HEK293 (cell line): Measurements from ENCODE around the gene FAM227B.

Source experiments
- CTCF ChIA-PET: fragments of 350-600 bp; formaldehyde crosslinking; extraction: SDS; loops from one replicate; lab custom pipeline; 2021; ENCODE audit warnings: antibody characterized with exemption; lab: Yijun Ruan, JAX
- POLR2A ChIA-PET: fragments of 300-600 bp; formaldehyde crosslinking; extraction: SDS; loops from one replicate; lab custom pipeline; 2020; ENCODE audit warnings: antibody characterized with exemption, inconsistent platforms; lab: Yijun Ruan, JAX
- H3K27ac ChIP-seq: fragments of 200-500 bp; sonication (Bioruptor generic); 2 replicates; pipeline ENCODE4 v1.5.1; 2014; ENCODE audit warnings: low read depth, low read length, control low read depth, inconsistent platforms; ENCODE audit errors: extremely low read depth
- H3K36me3 ChIP-seq, 2 experiments: fragments of 200-500 bp in 1 of 2; sonication (Bioruptor generic) in 1 of 2; 1 replicate in 1 of 2; 2 replicates in 1 of 2; pipeline ENCODE4 v1.5.1; 2014 to 2017; ENCODE audit warnings: inconsistent platforms in 2 of 2, low read length in 2 of 2; ENCODE audit not compliant: control insufficient read depth in 2 of 2, insufficient read depth in 1 of 2
- H3K4me1 ChIP-seq: fragments of 200-500 bp; sonication (Bioruptor generic); 2 replicates; pipeline ENCODE4 v1.5.1; 2014; ENCODE audit warnings: mild to moderate bottlenecking, low read length, inconsistent platforms; ENCODE audit not compliant: control insufficient read depth, insufficient read depth
- H3K4me3 ChIP-seq: 2 replicates; pipeline ENCODE4 v1.5.1; 2011; ENCODE audit warnings: low read depth, mild to moderate bottlenecking, control low read depth, low read length, moderate library complexity
- H3K9me3 ChIP-seq: fragments of 200-500 bp; sonication (Bioruptor generic); 2 replicates; pipeline ENCODE4 v1.5.1; 2014; ENCODE audit warnings: low read depth, low read length, inconsistent platforms; ENCODE audit not compliant: control insufficient read depth, insufficient read depth
- HOXA7 ChIP-seq: sonication (generic); formaldehyde crosslinking; IDR thresholded peaks from 2 replicates; pipeline ENCODE4 v1.8.1; 2022; ENCODE audit warnings: missing genetic modification reagents, borderline replicate concordance
- PATZ1 ChIP-seq: fragments of 450-650 bp; formaldehyde crosslinking; IDR thresholded peaks from 2 replicates; pipeline ENCODE4 v1.5.1; 2016; ENCODE audit warnings: missing biosample characterization, missing genetic modification characterization
- PRDM2 ChIP-seq: fragments of 450-650 bp; formaldehyde crosslinking; IDR thresholded peaks from 2 replicates; pipeline ENCODE4 v1.5.1; 2016; ENCODE audit warnings: missing biosample characterization, missing genetic modification characterization, borderline replicate concordance
- TSHZ1 ChIP-seq: fragments of 450-650 bp; formaldehyde crosslinking; IDR thresholded peaks from 2 replicates; pipeline ENCODE4 v1.5.1; 2016; ENCODE audit warnings: missing biosample characterization, missing genetic modification characterization, borderline replicate concordance
- ZBTB17 ChIP-seq: fragments of 450-650 bp; formaldehyde crosslinking; IDR thresholded peaks from 2 replicates; pipeline ENCODE4 v1.5.1; 2016; ENCODE audit warnings: missing biosample characterization, missing genetic modification characterization
- ZBTB21 ChIP-seq: fragments of 450-650 bp; formaldehyde crosslinking; IDR thresholded peaks from 2 replicates; pipeline ENCODE4 v1.5.1; 2017; ENCODE audit warnings: missing biosample characterization, missing genetic modification characterization
- ZBTB44 ChIP-seq: fragments of 450-650 bp; IDR thresholded peaks from 2 replicates; pipeline ENCODE4 v1.5.1; 2018; ENCODE audit warnings: missing biosample characterization, mild to moderate bottlenecking, missing genetic modification characterization
- ZFP41 ChIP-seq: fragments of 450-650 bp; formaldehyde crosslinking; IDR thresholded peaks from 2 replicates; pipeline ENCODE4 v1.5.1; 2016; ENCODE audit warnings: missing biosample characterization, missing genetic modification characterization, borderline replicate concordance
- ZFP69B ChIP-seq: fragments of 450-650 bp; formaldehyde crosslinking; IDR thresholded peaks from 2 replicates; pipeline ENCODE4 v1.5.1; 2016; ENCODE audit warnings: missing biosample characterization, missing genetic modification characterization
- ZNF157 ChIP-seq: fragments of 450-650 bp; formaldehyde crosslinking; IDR thresholded peaks from 2 replicates; pipeline ENCODE4 v1.5.1; 2016; ENCODE audit warnings: missing biosample characterization, missing genetic modification characterization
- ZNF362 ChIP-seq: fragments of 450-650 bp; formaldehyde crosslinking; IDR thresholded peaks from 2 replicates; pipeline ENCODE4 v1.5.1; 2016; ENCODE audit warnings: missing biosample characterization, missing genetic modification characterization
- ZNF518A ChIP-seq: fragments of 450-650 bp; formaldehyde crosslinking; conservative IDR thresholded peaks from 2 replicates; pipeline ENCODE4 v1.5.1; 2016; ENCODE audit warnings: low read depth, missing biosample characterization, missing genetic modification characterization
- ZNF530 ChIP-seq: fragments of 450-650 bp; formaldehyde crosslinking; IDR thresholded peaks from 2 replicates; pipeline ENCODE4 v1.5.1; 2016; ENCODE audit warnings: low read depth, missing biosample characterization, missing genetic modification characterization
- ZNF626 ChIP-seq: fragments of 450-650 bp; sonication (Bioruptor Pico); formaldehyde crosslinking; IDR thresholded peaks from 2 replicates; pipeline ENCODE4 v1.5.1; 2018; ENCODE audit warnings: missing biosample characterization, missing genetic modification characterization, inconsistent platforms
- ZNF660 ChIP-seq: fragments of 450-650 bp; IDR thresholded peaks from 2 replicates; pipeline ENCODE4 v1.5.1; 2018; ENCODE audit warnings: missing biosample characterization, mild to moderate bottlenecking, missing genetic modification characterization
- ZNF76 ChIP-seq: fragments of 450-650 bp; formaldehyde crosslinking; IDR thresholded peaks from 2 replicates; pipeline ENCODE4; 2016; ENCODE audit warnings: low read depth, missing biosample characterization, missing genetic modification characterization, borderline replicate concordance

FAM227B gene

GRCh38 chr15:49650676-49651075, 30.1 kb upstream of the FAM227B start (continued):
- no peak for TF ChIP-seq ZNF76 (tag by site-specific recombination)
- no peak for TF ChIP-seq ZBTB17 (tag by site-specific recombination)

GRCh38 chr15:49649987-49650386, 29.4 kb upstream of the FAM227B start:
- no peak overlapping the region for H3K4me3 ChIP-seq
- H3K4me1 ChIP-seq = no peaks in the 10 kb centered on the region
- no peaks in the 10 kb centered on the region for H3K36me3 ChIP-seq
- no peak overlapping the region for H3K27ac ChIP-seq
- no peaks in the 10 kb centered on the region for H3K9me3 ChIP-seq
- ChIA-PET CTCF (no interaction called here), POLR2A (no interaction called here)
- TF ChIP-seq ZBTB44 (tag by site-specific recombination) = no peak
- TF ChIP-seq ZNF362 (tag by site-specific recombination) = no peak
- no peak for TF ChIP-seq ZNF530 (tag by site-specific recombination)
- TF ChIP-seq ZFP41 (tag by site-specific recombination) = no peak
- no peak for TF ChIP-seq ZFP69B (tag by site-specific recombination)
- TF ChIP-seq PATZ1 (tag by site-specific recombination) = no peak
- TF ChIP-seq ZNF157 (tag by site-specific recombination) = no peak
- TF ChIP-seq HOXA7 (CRISPR knock-in tag) = no peak
- TF ChIP-seq ZNF660 (tag by site-specific recombination) = no peak
- no peak for TF ChIP-seq ZNF518A (tag by site-specific recombination)
- TF ChIP-seq TSHZ1 = no peak
- TF ChIP-seq PRDM2 = no peak
- TF ChIP-seq ZBTB21 (tag by site-specific recombination) = no peak
- no peak for TF ChIP-seq ZNF626
